Ammon's horn (tissue), 1 donor: ENCODE data around the gene TAF13.
"Not testable (repeated sequence)": the region's sequence is repeated elsewhere in the genome, so short reads cannot be mapped to it uniquely, and the experiment has no call there.

Experiments
- DNase-seq: peaks from one replicate; pipeline ENCODE4 v3.0.0-alpha.2; 2016; ENCODE audit warnings: low spot score

The TAF13 gene

GRCh38 chr1:109091078-109091838 lies 15.5 kb upstream of the TAF13 start:
- no peak for DNase-seq

- peak; percentile 96 for DNase-seq
Measured at GRCh38 chr1:109090196-109091077, 14.6 kb upstream of the TAF13 start, which contains the start of gene TMEM167B. Gene TMEM167B (plus strand): TSS chr1:109090764. CDS start chr1:109090873, 109 bp downstream.

GRCh38 chr1:109089242-109090015 lies 13.6 kb upstream of the TAF13 start:
- peak; percentile 92 for DNase-seq

GRCh38 chr1:109084563-109085517 lies 9.0 kb upstream of the TAF13 start:
- DNase-seq: no peak

- DNase-seq: peak; percentile 94
Measured at GRCh38 chr1:109083923-109084322, 8.1 kb upstream of the TAF13 start.

- DNase-seq: no peak
Measured at GRCh38 chr1:109083501-109083900, 7.7 kb upstream of the TAF13 start.

- no peak for DNase-seq
Measured at GRCh38 chr1:109080441-109081082, 4.8 kb upstream of the TAF13 start.

- DNase-seq: no peak
Measured at GRCh38 chr1:109079240-109079622, 3.4 kb upstream of the TAF13 start.

GRCh38 chr1:109078317-109078716 lies 2.5 kb upstream of the TAF13 start:
- DNase-seq: no peak

GRCh38 chr1:109069294-109069693 lies 6.5 kb downstream of the TAF13 start:
- DNase-seq: no peak

GRCh38 chr1:109067883-109068282 lies 7.9 kb downstream of the TAF13 start:
- no peak for DNase-seq

- DNase-seq: no peak
Measured at GRCh38 chr1:109065137-109065536, 10.7 kb downstream of the TAF13 start.

GRCh38 chr1:109061183-109061582 lies 14.6 kb downstream of the TAF13 start:
- DNase-seq: no peak

GRCh38 chr1:109060707-109061106 lies 15.1 kb downstream of the TAF13 start:
- no peak for DNase-seq

GRCh38 chr1:109059026-109059425 lies 16.8 kb downstream of the TAF13 start:
- DNase-seq: no peak

GRCh38 chr1:109056064-109056463 lies 19.7 kb downstream of the TAF13 start:
- DNase-seq: no peak

GRCh38 chr1:109052145-109052544 lies 23.7 kb downstream of the TAF13 start:
- not testable (repeated sequence) for DNase-seq

GRCh38 chr1:109050228-109050995 lies 25.4 kb downstream of the TAF13 start:
- no peak for DNase-seq

- no peak for DNase-seq
Measured at GRCh38 chr1:109048335-109048734, 27.5 kb downstream of the TAF13 start.

GRCh38 chr1:109047339-109047738 lies 28.5 kb downstream of the TAF13 start:
- no peak for DNase-seq
